Measurements from ENCODE around the gene RFWD3.
A peak's percentile ranks its signal among the peaks of the same experiment; 100 is the strongest.

RFWD3 gene

DNA sequence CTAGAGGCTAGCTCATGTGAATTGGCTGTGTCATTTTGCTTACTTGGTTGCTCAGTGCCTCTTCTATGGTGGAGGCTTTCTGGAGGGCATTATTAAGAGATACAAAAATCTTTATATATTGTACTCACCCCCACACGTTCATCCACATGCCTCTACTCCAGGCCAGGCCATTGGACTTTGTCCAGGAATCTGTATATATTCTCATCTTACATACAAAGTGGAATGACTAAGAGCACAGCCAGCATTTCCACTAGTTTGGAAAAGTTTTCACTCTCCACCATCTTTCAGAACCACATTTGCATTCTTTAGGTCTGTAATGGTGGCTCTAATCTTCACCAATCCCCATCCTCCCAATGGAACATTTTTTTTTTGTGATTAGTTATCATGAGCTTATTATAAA is 55.0 kb downstream of the RFWD3 start:
- no peak for DNase-seq

- peak; percentile 32 for DNase-seq
Measured at GRCh38 chr16:74608944-74609343, 57.7 kb downstream of the RFWD3 start.

- no peak for DNase-seq
Measured at GRCh38 chr16:74608381-74608780, 58.3 kb downstream of the RFWD3 start.

GRCh38 chr16:74607962-74608356 is 58.7 kb downstream of the RFWD3 start:
- no peak for DNase-seq

DNA sequence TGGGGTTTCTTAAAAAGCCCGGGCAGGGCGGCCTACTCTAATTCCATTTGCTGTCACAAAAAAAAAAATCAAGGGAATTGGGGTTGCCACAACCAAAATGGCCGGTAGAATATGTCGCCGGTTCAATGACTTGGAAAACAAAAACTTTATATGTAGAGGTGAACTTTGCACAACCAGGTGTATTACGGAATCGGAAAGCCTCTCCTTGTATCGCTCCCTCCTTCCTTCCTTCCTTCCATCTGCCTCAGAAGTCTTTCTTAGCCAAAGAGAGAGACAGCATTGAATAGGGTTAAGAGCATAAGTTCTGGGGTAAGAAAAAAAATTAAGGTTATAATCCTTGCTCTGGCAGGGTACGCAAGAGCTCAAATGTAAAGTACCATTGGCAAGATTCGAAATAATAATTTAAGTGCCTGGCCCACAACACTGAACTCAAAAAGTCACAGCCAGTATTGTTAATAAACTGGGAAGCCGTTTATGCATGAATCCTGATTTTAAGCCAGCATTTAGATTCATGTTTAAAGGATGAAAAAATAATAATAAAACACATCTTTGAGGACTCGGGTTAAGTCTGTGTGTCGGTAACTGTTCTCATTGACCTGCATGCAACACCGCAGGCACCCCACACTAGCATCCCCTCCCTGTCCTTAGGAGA is 59.2 kb downstream of the RFWD3 start:
- DNase-seq: no peak

DNA sequence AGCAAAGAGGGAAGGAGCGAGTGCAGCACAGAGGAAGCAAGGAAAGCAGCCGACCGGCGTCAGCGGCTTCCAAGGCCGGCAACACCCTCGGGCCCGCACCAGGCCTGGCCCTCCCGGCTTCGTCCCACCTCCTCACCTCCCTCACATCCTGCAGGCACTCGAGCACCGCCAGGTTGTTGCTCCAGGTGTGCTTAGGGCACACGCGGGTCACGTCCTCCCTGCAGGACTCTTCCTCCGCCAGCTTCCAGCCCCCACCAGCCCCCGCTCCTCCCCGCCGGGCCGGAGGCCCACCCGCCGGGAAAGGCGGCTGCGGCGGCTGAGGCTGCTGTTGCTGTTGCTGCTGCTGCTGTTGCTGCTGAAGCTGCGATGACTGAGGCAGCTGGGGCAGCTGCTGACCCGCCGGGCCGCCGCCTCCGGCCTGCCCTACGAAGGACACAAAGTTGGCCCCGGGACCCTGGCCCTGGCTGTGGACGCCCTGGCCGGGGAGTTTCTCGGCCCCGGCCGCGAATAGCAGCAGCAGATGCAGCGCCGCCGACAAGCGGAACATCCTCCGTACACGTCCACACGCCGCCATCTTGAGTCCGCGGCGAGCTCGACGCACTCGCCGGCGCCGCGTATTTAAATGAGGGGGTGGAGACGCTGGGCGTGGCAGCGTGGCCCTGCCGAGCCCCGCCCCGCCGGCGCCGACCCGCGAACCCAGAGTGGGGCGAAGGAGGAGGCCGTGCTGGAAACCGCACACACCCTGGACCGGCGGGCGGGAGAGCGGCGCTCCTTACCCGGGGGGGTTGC is 60.0 kb downstream of the RFWD3 start, which contains the start of gene GLG1:
TSS of gene GLG1 (minus strand) at position 594 of the 789 bp plus-strand sequence. CDS start at position 574, 20 bp downstream.
- peak; percentile 92 for DNase-seq

DNA sequence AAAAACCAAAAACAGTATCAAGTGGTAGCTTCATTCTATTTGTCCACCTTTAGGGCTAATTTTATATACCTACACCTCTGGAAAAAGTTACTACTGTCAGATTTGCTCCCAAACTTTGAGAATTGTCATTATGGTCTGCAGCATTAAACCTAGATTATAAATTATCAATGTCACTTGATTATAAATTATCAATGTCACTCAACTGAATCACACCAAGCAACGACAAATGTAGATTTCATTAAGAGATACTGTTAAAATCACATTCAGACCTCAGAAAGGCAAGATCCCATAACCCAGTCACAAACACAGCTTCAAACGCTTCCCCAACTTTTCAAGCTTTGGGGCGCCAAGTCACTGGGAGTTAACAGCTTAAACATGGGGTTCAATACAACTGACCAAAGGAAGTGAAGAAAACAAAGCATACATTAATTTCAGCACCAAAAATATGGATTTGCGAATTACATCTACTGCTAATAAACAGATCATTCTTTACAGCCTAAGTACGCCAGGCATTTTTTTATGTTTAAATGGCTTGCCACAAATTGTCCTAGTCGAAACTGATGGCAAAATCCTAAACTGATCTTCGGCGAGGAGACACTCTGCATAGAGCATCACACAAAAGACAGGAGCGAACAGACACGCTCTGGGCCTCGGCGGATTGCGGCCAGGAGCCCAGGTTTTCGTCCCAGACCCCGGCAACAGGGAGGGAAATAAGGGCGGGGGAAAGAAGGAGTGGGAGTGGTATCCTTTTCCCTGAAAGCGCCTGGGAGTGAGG is 60.7 kb downstream of the RFWD3 start:
- DNase-seq: no peak

DNA sequence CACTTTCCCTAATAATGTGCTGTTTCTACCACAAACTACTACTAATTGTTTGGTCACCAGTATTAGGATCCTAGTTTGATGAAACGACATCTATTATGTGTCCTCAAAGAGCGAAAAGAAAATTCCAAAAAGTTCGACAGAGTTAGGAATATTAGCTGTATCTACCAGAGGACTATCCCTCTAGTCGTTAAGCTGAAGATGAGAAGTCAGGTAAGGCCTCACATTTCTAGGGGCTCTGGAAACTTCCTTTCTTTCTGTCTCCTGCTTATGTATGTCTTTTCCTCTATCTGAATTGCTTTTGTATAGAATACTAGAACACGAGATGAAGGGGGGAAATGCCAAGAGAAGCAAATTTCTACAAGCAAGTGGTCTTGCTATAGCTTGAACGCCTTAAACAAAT is 61.3 kb downstream of the RFWD3 start:
- no peak for DNase-seq

DNA sequence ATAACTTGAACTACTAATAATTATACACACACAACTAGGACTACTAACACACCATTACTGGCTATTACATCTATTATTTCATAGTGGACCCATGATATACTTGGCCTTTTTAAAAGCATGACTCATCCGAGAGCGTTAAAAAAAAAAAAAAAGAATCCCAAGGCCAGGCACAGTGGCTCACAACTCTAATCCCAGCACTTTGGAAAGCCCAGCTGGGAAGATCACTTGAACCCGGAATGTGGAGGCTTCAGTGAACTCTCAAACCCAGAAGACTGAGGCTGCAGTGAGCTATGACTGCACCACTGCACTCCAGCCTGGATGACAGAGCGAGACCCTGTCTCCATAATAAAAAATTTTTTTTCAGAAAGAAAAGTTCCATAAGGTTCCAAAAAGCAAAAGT is 62.8 kb downstream of the RFWD3 start:
- no peak for DNase-seq

DNA sequence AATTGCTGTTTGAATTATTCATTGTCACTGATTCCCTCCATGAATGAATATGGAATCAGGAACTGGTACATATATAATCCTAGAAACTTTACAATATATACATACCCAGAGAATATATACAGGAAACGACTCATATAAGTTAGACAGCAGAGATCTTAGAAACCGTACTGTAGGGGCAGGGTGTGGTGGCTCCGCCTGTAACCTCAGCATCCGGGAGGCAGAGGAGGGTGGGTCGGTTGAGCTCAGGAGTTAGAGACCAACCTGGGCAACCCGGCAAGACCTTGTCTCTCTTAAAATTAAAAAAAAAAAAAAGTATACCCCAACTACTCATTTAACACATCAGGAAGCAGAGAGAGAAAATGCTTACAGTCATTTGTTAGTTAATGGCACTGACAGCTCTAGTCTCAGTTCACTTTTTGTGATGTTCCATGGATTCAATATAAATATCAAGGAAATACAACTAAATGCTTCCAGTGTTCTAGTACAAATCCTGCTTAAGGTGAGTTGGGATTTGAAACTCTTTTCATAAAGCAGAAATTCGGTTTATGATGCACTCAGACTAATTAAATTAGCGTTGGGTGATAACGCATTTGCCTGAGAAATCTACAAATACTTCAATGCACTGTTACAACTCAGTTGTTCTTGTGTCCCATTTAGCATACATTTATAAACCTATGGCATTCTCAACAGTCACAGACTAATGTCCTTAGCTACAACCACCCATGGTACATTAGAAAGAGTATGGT is 65.4 kb downstream of the RFWD3 start:
- DNase-seq: peak; percentile 51

- no peak for DNase-seq
Measured at GRCh38 chr16:74596586-74596985, 70.1 kb downstream of the RFWD3 start.

- no peak for DNase-seq
Measured at GRCh38 chr16:74592847-74593246, 73.8 kb downstream of the RFWD3 start.

DNA sequence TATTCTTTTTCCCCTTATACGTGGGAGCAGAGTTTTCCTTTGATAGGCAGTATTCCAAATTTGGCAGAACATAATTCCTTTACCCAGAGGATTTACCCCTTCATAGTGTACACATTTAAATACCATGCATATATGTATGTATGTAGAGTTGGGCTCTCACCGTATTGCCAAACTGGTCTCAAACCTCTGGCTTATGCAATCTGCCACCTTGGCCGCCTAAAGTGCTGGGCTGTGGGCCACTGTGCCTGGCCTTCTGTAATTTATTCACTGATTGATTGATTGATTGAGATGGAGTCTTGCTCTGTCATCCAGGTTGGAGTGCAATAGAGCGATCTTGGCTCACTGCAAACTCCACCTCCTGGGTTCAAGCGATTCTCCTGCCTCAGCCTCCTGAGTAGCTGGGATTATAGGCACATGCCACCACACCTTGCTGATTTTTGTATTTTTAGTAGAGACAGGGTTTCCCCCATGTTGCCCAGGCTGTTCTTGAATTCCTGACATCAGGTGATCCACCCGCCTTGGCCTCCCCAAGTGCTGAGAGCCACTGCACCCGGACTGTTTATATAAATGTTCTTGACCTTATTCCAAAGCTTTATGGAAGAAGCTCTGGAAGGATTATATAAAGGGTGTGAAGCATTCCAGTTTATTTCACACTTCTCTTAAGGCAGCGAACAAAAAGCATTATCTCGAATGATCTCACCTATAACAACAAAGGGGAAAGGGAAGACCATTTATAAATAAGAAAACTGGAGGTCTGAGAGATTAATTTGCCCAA is 74.6 kb downstream of the RFWD3 start:
- DNase-seq: no peak

DNA sequence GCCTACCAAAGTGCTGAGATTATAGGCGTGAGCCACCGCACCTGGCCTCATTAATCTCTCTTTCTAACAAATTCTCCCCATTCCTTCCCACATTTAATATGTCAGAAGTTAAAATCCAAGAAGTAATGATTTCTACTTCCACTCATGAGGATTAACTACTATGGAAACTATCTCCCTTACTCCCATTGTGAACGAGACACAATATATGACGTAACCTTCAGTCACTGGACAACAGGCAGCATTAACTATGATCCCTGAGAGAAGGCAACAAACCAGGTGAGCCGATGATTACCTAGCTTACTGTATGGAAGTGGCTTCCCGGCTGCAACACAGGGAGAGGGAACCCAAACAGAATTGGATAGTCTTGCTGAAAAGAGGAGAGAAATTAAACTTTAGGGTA is 79.7 kb downstream of the RFWD3 start:
- no peak for DNase-seq

DNA sequence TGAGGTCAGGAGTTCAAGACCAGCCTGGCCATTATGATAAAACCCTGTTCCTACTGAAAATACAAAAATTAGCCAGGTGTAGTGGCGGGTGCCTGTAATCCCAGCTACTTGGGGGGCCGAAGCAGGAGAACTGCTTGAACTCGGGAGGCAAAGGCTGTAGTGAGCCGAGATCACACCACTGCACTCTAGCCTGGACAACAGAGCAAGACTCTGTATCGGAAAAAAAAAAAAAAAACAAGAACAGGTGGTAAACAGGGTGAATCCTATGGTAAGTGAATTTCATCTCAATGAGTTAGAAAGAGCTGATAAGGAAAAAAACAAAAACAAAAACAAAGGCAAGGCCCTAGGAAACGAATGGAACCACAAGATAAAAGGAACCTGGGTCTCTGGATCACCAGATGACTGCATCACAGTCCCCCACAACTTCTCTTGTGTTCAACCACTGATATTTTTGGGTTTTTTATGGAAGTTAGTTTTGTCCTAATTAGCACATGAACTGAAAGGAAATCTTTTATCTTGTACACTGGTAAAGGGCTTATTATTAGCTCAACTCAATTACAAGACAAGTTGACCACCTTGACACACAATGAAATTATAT is 80.7 kb downstream of the RFWD3 start:
- DNase-seq: no peak

DNA sequence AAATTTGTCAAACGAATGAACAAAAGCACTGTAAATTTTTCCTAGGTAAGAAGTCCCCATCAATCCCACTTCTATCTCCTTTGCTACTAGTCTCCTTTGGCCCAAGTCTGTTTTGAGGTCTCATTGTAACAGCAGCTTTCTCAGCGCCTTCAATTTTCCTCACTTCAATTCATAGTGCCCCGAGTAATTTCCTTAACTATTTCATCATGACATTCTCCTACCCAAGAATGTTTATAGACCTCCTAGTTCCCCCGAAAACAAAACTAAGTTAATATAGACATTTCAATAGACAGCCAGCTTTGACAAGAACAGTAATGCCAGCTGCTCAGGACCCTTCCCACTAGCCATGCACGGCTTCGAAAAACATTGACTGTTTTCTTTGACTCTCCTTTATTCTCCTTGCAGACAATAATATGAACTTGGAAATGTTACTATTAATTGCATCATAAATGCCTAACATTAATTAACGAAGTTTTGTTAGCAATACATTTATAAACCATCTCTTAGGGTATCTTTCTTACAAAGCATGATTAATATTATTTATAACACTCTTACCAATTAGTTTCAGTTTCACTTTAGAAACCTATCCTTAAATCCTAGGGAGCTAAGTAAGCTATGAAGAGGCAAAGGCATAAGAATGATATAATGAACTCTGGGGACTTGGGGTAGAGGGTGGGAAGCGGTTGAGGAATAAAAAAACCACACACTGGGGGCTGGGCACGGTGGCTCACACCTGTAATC is 82.6 kb downstream of the RFWD3 start:
- no peak for DNase-seq

GRCh38 chr16:74582970-74583369 is 83.7 kb downstream of the RFWD3 start:
- no peak for DNase-seq

DNA sequence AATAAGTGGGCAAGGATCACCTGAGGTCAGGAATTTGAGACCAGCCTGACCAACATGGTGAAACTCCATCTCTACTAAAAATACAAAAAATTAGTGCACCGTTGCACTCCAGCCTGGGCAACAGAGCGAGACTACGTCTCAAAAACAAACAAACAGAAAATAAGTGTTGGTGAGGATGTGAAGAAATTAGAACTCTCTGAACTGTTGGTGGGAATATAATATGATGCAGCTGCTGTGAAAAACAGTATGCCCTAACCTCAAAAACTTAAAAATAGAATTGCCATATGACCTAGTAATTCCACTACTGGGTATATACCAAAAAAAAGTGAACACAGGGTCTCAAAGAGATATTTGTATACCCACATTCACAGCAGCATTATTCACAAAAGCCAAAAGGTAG is 85.8 kb downstream of the RFWD3 start:
- no peak for DNase-seq

DNA sequence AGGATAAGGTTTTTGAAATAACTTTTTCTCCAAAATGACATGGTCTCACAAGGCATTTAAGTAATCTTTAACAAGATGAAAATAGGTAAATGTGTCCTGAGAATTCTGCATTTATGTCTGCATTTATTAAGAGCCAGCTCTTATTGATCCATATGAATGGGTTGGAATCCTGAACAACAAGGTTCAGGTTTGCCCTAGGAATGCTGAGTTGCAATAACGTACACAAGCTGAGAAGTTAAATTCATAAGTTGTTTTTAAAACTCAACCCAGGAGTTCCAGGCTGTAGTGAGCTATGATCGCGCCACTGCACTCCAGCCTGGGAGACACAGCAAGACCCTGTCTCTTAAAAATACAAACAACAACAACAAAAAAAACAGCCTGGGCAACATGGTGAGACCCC is 87.8 kb downstream of the RFWD3 start:
- no peak for DNase-seq

DNA sequence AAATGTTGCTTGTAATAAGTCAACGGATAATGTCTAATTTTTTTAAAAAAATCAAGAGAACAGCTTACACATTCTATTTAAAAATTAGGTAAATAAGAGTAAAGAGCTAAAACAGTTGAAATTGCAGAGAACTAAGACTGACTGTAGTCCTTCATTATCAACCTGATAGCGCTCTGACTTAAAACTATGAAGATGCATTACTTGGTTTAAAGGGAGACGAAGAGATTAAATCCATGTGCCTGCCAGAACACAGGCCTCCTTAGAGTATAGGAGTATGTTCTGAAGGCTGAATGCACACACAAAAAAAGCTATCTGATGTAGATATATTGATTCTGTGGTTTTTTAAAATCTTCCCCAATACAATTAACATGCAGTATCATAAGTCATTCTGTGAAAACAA is 88.2 kb downstream of the RFWD3 start:
- no peak for DNase-seq

GRCh38 chr16:74577882-74578366 is 88.8 kb downstream of the RFWD3 start:
- no peak for DNase-seq
